Measurements from ENCODE around the gene CTSL. TPM values are rescaled to one million over a fixed set of nuclear protein-coding genes. Genes with fewer than 3 reads are reported as not detected.

The CTSL gene
- total RNA-seq, 1 experiment from 2014 or later: 17.0 TPM

- H3K36me3 ChIP-seq (ENCODE audit: insufficient read depth, low read length, poor library complexity, severe bottlenecking): no peaks in the 10 kb centered on the region
- CTCF ChIA-PET: no interaction called here
- H3K27ac ChIP-seq (ENCODE audit: low read depth, low read length, poor library complexity, severe bottlenecking): no peak overlapping the region
- no peaks in the 10 kb centered on the region for H3K9me3 ChIP-seq (ENCODE audit: low read depth, low read length, poor library complexity, severe bottlenecking)
- H3K4me3 ChIP-seq (ENCODE audit: low read depth, low read length, poor library complexity, severe bottlenecking): no peak overlapping the region
- intact Hi-C loops (cut with micrococcal nuclease; ENCODE audit: unreplicated experiment): no loop called here
- no peaks in the 10 kb centered on the region for H3K4me1 ChIP-seq (ENCODE audit: insufficient read depth, low read length, poor library complexity, severe bottlenecking)
- no TSS peak for BruUV-seq (replicated peaks)
- TF ChIP-seq CTCF (conservative IDR thresholded peaks at IDR 0.05; ENCODE audit: low read depth, low read length) (no peak), EZH2 (IDR thresholded peaks at IDR 0.05; ENCODE audit: borderline replicate concordance, low read depth, low read length, poor library complexity, severe bottlenecking) (no peak)
- H3K27me3 ChIP-seq (replicated peaks; ENCODE audit: insufficient read depth, low read depth, low read length, poor library complexity): no peaks in the 10 kb centered on the region
- DNase-seq (ENCODE audit: low spot score): no peak
- POLR2A ChIA-PET (ENCODE audit: low non-redundant PET): no interaction called here
These were observed 53.1 kb downstream of the CTSL start for GRCh38 chr9:87778996-87779395.

Other genes with a start within 250 kb of the CTSL start
- 380 and 386 TPM in 2 replicates for gene DAPK1, start 228.3 kb upstream of the CTSL start, total RNA-seq (2021)
- not detected in 2 replicates for gene SPATA31E1, start 156.8 kb downstream of the CTSL start, total RNA-seq (2021)
- gene SPATA31C1, start 191.8 kb downstream of the CTSL start, total RNA-seq (2021): not detected in 2 replicates
- gene CDK20, start 248.4 kb downstream of the CTSL start, total RNA-seq (2021): 10.4 and 12.1 TPM in 2 replicates

Data from A673 (cell line).